Measurements from ENCODE around the gene CFAP161. TPM values are rescaled to one million over a fixed set of nuclear protein-coding genes. Genes with fewer than 3 reads are reported as not detected.

Gene CFAP161
- total and polyA plus RNA-seq, 2 donors from 2014 or later = 0.50 TPM; not detected in 1

- FAIRE-seq = no peak
- no peak overlapping the region for H3K4me3 ChIP-seq (ENCODE audit: low read length in 3 of 3)
- no peak for DNase-seq
- no peaks in the 10 kb centered on the region for H3K9me3 ChIP-seq (ENCODE audit: control insufficient read depth in 2 of 3, insufficient read depth in 1 of 3, low read length in 3 of 3)
- H3K27ac ChIP-seq (ENCODE audit: low read depth in 2 of 2, low read length in 2 of 2) = peak overlapping the region; percentile 13 to 60
- TF ChIP-seq CTCF (IDR thresholded peaks at IDR 0.05; ENCODE audit: borderline replicate concordance, extremely low read depth, insufficient read depth) = no peak
- intact Hi-C loops (cut with DNase I) = no loop called here
- no peaks in the 10 kb centered on the region for H3K36me3 ChIP-seq (ENCODE audit: control insufficient read depth in 2 of 3, insufficient read depth in 3 of 3, low read length in 3 of 3)
- no peaks in the 10 kb centered on the region for H3K4me1 ChIP-seq (ENCODE audit: control insufficient read depth in 2 of 3, insufficient read depth in 2 of 3, low read depth in 1 of 3, low read length in 3 of 3)
- no peaks in the 10 kb centered on the region for H3K27me3 ChIP-seq (ENCODE audit: control insufficient read depth, insufficient read depth, low read length)
- H3K9ac ChIP-seq (ENCODE audit: low read length in 3 of 3) = no peak overlapping the region
These were observed 36.2 kb upstream of the CFAP161 start for GRCh38 chr15:81097890-81098280.

DNA sequence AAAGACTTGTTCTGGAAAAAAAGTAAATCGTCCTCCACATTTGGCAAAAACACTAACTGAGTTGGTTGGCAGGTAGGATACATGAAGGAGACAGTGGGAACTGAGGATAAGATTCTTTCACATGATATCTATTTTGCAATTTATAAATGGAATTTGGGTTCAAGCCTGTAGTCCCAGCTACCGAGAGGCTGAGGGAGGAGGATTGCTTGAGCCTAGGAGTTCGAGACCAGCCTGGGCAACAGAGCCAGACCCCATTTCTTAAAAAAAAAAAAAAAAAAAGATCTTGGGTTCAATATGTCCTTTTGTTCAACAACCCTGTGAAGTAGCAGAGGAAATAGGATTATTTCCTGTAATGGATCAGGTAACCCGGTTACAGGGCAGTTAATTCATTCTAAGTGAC is 35.7 kb upstream of the CFAP161 start:
- FAIRE-seq = no peak
- no peak for DNase-seq
- no peaks in the 10 kb centered on the region for H3K27me3 ChIP-seq (ENCODE audit: control insufficient read depth, insufficient read depth, low read length)
- TF ChIP-seq CTCF (IDR thresholded peaks at IDR 0.05; ENCODE audit: borderline replicate concordance, extremely low read depth, insufficient read depth) = no peak
- H3K9ac ChIP-seq (ENCODE audit: low read length in 3 of 3) = no peak overlapping the region
- intact Hi-C loops (cut with DNase I) = no loop called here
- H3K27ac ChIP-seq (ENCODE audit: low read depth in 2 of 2, low read length in 2 of 2) = peak overlapping the region; percentile 13 to 60
- no peak overlapping the region for H3K4me3 ChIP-seq (ENCODE audit: low read length in 3 of 3)
- no peaks in the 10 kb centered on the region for H3K4me1 ChIP-seq (ENCODE audit: control insufficient read depth in 2 of 3, insufficient read depth in 2 of 3, low read depth in 1 of 3, low read length in 3 of 3)
- no peaks in the 10 kb centered on the region for H3K9me3 ChIP-seq (ENCODE audit: control insufficient read depth in 2 of 3, insufficient read depth in 1 of 3, low read length in 3 of 3)
- H3K36me3 ChIP-seq (ENCODE audit: control insufficient read depth in 2 of 3, insufficient read depth in 3 of 3, low read length in 3 of 3) = no peaks in the 10 kb centered on the region

- peak in 3 of 5 donors; percentile 19 to 73 (median 47) for DNase-seq
- intact Hi-C loops (cut with DNase I) = no loop called here
These were observed 35.0 kb upstream of the CFAP161 start for GRCh38 chr15:81098861-81099651.

More at GRCh38 chr15:81098861-81099651, 35.0 kb upstream of the CFAP161 start:
- no peak overlapping the region for H3K4me3 ChIP-seq (ENCODE audit: low read length in 3 of 3)
- H3K4me1 ChIP-seq (ENCODE audit: control insufficient read depth in 2 of 3, insufficient read depth in 2 of 3, low read depth in 1 of 3, low read length in 3 of 3) = no peaks in the 10 kb centered on the region
- H3K9ac ChIP-seq (ENCODE audit: low read length in 3 of 3) = no peak overlapping the region
- H3K27me3 ChIP-seq (ENCODE audit: control insufficient read depth, insufficient read depth, low read length) = no peaks in the 10 kb centered on the region
- no peak overlapping the region for H3K27ac ChIP-seq (ENCODE audit: low read depth in 2 of 2, low read length in 2 of 2)
- H3K9me3 ChIP-seq (ENCODE audit: control insufficient read depth in 2 of 3, insufficient read depth in 1 of 3, low read length in 3 of 3) = no peaks in the 10 kb centered on the region
- FAIRE-seq = no peak
- TF ChIP-seq CTCF (IDR thresholded peaks at IDR 0.05; ENCODE audit: borderline replicate concordance, extremely low read depth, insufficient read depth) = no peak
- H3K36me3 ChIP-seq (ENCODE audit: control insufficient read depth in 2 of 3, insufficient read depth in 3 of 3, low read length in 3 of 3) = no peaks in the 10 kb centered on the region
